GM18870 (cell line): ENCODE data around the gene NME7.
"Not testable (repeated sequence)": the region's sequence is repeated elsewhere in the genome, so short reads cannot be mapped to it uniquely, and the experiment has no call there.

Source experiments
- ATAC-seq: cut with Tn5 transposase; IDR thresholded peaks from one replicate; pipeline ENCODE4 v1.9.1; 2021; ENCODE audit warnings: moderate library complexity; ENCODE audit not compliant: unreplicated experiment

Gene NME7

GRCh38 chr1:169236143-169236542 is 131.5 kb downstream of the NME7 start:
- no peak for ATAC-seq

DNA sequence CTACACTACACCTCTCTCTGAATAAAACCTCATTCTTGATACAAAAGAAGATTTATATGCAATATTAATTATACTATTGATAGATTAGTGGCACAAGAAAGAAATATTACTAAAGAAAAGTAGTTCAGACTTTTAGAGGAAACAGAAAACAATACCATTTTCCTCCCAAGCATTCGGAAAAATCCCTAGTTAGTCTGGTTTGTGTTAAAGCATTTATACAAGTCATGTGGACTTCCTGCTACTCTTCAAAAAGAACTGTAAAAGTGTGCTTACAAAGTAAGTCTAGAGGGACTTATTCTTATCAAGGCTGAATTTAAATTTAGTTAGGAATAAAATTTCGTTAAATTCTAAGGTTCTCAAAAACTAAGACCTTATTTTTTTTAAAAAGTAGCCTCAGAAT is 132.0 kb downstream of the NME7 start:
- ATAC-seq: no peak

- ATAC-seq: no peak
These were observed 132.8 kb downstream of the NME7 start for GRCh38 chr1:169234780-169235179.

GRCh38 chr1:169217636-169218035 is 150.0 kb downstream of the NME7 start:
- ATAC-seq: no peak

- no peak for ATAC-seq
These were observed 153.0 kb downstream of the NME7 start for GRCh38 chr1:169214598-169214997.

DNA sequence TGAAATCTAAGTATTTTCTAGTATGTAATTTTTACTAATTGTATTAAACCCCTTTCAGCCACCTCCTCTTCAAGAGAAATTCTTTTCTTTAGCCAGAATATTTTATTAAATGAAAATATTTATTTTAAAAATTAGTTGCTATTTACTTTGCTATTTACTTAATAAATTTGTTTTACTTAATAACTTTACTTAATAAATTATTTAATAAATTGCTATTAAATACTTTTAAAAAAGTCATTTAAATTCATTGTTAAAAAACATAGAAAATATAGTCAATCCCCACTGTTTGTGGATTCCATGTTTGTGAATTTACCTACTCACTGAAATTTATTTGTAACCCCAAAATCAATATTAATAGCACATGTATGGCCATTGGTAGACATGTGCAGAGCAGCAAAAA is 155.5 kb downstream of the NME7 start:
- ATAC-seq: no peak

DNA sequence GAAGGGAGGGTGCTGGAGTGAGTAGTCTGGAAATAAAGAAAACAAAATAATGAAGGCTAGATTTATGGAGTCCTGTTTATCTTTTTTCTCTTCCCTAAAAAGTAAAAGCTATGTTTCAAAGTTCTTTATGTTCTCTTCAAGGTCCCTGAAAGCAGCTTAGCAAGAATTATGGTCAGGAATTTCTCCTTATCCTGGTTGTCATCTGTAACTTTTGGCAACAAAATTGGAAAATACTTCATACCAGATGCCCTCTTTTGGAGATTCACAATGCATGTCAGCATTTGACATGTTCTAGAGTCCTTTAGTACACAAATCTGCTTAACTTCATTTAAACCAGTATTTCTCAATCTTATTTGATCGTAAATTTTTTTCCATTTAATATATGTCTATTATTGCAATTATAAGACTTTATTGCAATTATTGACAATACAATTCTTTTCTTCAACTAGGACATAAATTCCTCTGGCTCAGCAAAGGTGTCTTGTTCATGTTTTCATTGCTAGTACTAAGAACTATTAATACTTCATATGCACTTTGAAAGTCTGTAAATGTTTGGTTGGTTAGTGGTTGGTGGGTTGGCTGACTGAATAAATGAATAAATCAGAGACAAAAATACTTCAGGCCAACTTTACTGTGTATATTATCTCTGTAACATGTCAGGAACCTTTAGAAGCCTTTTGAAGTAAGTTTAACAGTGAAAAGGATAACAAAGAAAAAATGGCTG is 159.6 kb downstream of the NME7 start:
- no peak for ATAC-seq

DNA sequence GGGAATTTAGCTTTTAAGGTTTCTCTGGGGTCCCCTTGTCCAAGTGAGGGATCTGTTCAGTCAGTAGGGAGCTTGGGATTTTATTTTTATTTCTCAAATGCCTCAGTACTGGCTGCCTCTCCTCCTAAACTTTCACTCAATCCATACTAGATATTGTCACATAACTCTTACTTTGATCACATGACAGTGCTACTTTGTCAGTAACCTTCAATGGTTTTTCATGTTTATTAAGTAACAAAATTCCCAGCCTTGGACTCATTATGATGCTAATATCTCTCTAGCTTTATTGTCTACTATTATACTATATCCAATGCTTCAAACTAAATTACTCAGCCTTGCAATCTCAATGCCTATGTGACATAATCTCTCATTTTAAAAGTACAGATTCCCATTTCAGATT is 163.4 kb downstream of the NME7 start:
- ATAC-seq: no peak

DNA sequence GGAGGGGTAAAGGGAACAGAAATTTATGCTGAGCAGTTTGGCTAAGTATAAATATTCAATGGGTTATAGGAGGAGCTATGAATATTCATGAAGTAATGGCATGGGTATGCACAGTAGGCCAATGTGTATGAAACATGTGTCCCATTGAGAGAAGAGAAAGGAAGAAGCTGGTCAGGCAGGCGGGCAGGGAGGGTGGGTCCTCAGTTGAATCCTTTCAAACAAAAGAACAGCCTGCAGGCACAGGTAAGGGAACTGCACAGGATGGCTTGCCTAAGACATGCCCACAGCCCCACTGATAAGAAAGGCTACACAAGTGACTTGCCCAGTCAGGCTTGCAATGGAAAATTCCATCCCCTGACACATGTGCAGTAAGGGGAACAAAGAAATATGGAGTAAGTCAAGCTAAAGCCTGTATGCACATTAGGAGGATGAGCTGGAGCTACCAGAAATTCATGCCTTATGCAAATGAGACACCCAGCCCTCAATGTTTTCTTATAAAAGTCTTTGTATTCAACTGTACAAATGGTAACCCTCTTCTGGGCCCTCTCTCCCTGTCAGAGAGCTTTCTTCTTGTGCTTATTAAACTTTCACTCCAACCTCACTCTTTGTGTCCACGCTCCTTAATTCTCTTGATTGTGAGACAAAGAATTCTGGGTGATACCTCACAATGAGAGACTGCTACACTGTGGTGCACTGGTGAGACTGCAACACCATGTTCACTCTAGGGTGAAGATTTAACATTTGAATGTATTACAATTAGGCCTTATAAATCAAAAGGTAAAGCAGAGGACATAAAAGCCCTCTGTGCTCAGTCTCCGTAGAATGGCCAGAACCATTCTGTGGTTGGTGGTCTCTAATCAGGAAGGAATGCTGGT is 164.6 kb downstream of the NME7 start:
- no peak for ATAC-seq

- ATAC-seq: no peak
These were observed 166.4 kb downstream of the NME7 start for GRCh38 chr1:169201084-169201619.

DNA sequence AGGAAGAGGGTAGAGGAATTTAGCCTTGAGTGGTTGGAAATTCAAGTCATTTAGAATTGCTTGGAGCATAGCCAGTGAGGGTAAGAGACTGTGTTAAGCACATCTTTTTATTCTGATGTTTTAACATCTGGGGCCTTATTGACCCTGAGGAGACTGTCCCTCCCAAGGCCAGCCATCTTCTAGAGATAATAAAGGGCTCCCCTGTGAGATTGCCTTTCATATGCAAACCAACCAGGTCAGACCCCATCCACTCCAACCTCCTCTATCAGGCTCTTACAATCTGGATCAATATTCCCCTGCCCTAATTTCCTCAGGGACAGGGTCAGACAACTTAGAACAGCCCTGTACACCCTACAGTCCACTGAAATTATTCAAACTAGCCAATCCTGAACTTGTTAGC is 167.3 kb downstream of the NME7 start:
- ATAC-seq: no peak

DNA sequence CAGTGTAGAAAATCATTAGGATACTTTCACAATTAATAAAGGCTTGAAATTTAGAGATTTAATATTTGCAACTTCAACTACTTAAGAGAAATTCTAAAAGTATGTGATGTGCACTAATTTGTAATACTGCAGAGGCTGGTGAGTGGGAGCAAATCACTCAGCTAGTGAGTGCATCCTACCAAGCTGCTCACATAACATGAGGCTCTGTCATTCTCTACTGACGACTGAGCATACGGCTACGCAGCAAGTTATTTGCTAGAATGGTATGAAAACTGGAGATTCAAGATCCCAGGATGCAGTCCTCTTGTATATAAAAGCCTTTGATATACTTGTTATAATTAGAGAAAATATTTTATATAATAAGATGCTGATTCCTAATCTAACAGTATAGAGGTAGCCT is 171.0 kb downstream of the NME7 start:
- ATAC-seq: no peak

DNA sequence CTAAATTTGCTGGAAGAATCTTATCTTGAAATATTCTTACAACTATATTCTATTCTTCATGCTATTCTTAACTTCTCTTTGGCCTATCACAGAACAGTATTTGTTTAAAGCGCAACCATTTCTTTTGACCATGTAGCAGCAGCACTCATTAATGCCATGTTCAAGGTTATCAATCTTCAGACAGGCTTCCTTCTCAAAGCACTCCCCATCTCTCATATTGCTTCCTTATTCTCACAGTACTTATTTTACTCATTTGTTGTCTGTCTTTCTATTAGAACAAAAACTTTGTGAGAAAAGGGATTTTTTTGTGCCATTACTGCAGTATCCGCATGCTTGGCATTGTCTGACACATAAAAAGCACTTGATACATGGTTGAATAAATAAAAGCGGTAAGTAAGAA is 171.4 kb downstream of the NME7 start:
- ATAC-seq: no peak

DNA sequence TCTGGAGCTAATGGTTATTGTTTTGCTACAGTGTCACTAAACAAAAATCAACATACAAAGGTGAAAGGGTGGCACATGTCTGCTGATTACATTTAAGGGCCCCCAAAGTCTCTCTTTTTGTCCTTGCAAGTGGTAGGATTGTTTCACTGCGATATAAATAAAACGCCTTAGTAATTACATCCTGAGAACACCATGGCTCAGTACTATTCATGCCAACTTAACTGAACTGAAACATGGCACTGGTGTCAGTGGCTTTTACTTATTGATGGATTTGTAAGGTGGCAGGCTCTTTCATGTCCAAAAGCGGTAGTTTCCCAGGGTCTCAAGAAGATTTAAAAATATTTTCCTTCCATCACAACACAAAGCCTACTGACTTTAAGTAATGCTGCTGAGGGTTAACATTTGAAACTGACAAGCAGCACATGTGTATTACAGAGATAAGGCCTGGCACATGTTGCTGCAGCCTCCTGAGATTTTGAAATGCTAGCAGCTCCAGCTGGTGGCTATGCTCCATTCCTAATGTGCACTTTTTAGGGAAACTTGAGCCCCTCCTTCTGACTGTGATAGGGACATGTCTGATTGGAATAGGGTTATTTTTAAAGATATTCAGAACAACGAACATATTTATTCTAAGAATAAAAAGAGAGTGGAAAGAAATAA is 174.3 kb downstream of the NME7 start:
- no peak for ATAC-seq

DNA sequence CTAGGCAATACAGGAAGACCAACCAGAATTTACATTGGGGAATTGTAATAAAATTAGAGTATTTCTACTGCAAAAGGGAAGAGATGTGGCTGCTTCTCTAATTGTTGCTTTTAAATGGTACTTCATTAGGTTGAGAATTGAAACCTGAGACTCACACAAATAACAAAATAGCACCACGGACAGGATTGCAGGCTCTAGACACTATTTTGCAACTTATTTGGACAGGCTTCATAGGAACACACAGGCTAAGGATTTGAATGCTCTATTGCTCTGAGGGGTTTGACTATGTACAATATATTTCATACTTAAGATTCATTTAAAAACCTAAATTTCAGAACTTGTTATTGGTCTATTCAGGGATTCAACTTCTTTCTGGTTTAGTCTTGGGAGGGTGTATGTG is 181.5 kb downstream of the NME7 start:
- ATAC-seq: no peak

GRCh38 chr1:169184812-169185211 is 182.8 kb downstream of the NME7 start:
- ATAC-seq: no peak

- no peak for ATAC-seq
These were observed 187.4 kb downstream of the NME7 start for GRCh38 chr1:169180174-169180573.

DNA sequence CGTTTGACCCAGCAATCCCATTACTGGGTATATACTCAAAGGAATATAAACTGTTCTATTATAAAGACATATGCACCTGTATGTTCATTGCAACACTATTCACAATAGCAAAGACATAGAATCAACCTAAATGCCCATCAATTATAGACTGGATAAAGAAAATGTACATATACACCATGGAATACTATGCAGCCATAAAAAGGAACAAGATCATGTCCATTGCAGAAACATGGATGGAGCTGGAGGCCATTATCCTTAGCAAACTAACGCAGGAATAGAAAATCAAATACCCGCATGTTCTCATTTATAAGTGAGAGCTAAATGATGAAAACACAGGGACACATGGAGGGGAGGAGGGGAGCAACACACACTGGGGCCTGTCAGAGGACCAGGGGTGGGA is 188.2 kb downstream of the NME7 start:
- ATAC-seq: not testable (repeated sequence)

DNA sequence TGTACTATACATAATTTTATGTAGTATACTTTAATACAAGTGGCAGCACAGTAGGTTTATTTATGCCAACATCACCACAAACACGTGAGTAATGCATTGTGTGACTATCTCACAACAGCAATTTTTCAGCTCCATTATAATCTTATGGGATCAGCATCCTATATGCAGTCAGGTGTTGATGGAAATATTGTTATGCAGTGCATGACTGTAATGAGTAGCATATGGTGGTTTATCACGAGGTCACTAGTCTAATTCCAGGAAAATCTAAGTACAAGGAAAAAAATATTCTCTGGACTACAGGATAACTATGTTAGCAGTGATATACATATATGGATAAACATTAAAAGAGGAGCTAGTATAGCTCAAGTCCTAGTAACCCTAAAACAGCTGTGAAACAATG is 192.1 kb downstream of the NME7 start:
- no peak for ATAC-seq

DNA sequence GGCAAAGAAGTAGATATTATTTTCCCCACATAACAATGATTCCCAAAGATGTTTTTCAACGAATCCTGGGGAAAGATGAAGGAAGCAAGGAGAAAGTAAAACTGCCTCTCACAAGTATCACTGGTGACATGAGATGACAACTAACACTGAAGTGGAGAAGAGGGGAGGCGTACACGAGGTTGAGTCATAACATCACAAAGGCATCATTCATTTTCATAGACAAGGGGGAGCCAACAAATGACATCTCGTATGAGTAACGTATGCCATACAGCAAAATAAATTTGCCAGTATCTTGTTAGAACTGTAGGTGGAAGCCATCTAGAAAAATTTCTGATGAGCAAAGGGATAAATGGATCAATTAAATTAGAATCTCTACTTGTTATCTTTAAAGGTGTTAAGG is 204.5 kb downstream of the NME7 start:
- peak; percentile 59 for ATAC-seq

- peak; percentile 59 for ATAC-seq
These were observed 206.0 kb downstream of the NME7 start for GRCh38 chr1:169161496-169162194.
